SH-SY5Y (cell line): ENCODE results near the gene RNU5B-1.

ENCODE experiments used
- GATA2 ChIP-seq: IDR thresholded peaks from 2 replicates; pipeline ENCODE4 v1.6.1; 2011; ENCODE audit warnings: mild to moderate bottlenecking, low read depth, low read length
- GATA3 ChIP-seq: IDR thresholded peaks from 2 replicates; pipeline ENCODE4 v1.6.1; 2011; ENCODE audit warnings: low read depth, mild to moderate bottlenecking, low read length, moderate library complexity

Gene RNU5B-1

DNA sequence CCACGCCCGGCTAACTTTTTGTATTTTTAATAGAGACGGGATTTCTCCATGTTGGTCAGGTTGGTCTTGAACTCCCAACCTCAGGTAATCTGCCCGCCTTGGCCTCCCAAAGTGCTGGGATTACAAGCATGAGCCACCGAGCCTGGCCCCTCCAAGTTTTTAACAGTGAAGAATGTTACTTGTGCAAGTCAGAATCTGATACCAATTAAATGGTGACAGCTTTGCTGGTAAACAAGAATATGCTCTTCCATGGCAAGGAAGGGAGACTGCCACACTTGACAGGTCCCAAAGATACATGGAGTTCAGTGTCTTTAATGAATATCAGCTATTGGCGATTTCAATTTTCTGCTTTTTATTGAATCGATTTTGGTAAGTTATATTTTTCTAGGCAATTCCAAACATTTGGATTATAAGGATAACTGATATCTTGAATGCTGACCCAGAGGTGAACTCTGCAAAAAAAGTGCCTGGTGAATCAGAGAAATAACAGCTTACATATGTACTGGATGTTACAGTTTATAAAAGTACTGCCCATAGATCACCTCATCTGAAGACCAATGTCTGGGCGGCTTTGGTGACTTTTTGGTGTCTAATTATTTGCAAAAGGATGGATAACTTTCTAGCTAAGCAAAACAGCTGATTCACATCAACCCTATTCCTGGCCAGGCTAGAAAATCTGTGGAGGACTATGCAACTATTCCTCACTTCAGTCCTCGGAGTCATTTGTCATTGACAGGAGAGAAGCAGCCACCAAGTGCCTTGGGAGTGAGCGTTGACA, 19.0 kb upstream of the RNU5B-1 start:
- TF ChIP-seq GATA3 (no peak), GATA2 (no peak)

DNA sequence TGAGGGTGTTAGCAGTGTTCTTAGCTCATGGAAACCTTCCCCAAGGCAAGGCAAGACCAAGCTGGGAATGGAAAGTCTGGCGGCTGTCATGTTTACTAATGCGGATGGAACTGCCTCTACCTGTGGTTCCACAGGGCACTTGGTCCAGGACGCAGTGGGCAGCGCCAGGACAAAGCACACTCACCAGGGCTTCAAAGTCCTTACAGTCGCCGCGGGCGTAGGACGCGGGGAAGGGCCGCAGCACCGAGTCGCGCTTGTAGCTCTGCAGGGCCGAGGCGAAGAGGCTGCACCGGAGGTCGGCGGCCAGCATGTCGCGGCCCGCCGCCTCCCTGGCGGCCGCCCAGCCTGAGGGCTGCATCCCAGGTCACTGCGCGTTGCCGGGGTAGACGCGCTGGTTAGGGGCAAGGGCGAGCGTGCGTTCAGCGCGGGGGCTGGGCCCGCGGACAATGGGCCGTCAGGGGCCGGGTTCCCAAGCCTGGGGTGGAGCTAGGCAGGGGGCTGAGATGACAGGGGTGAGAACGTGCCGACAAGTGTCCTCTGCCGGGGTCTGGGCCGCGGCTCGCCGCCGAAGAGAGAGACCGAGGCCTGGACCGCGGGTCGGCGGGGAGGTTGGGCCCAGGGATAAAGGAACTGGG, 18.3 kb upstream of the RNU5B-1 start:
- no peak for TF ChIP-seq GATA3
- no peak for TF ChIP-seq GATA2

DNA sequence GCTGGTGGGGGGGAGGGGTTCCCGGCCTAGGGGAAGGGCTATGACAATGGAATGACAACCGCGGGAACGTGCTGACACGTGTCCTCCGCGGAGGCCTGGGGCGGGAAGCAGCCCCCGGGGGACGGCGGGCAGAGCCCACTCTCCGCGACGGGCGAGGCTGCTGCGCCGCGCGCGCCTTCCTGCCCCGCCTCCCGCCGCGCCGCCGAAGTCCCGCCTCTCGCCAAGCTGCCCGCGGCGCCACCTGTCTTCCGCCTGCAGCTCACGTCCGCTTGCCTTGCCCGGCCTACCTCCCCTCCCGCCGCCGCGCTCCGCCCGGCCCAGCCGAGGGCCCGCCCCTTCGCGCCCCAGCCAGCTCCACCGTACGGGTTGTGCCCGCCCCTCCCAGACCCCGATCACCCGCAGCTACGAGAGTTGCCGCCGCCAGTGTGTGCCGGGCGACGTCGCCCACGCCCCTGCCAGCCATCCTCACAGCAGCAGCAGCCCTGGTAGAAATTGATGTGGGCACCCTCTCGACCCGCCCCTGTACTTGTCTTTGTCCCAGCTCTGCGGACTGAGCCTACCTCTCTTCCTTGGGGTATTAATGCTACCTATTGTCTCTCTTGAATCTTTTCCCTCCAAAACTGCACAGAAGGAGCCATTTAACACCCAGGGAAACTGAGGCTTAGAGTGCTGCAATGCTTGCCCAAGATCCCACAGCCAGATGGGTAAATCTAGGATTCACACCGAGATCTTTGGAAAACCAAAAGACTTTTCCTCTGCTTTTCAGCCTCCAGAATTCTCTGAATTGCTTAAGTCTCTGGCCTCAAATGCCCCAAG, 17.6 kb upstream of the RNU5B-1 start, which contains the start of gene PARP16:
Gene PARP16 (minus strand): TSS at position 180 of the 816 bp plus-strand sequence. CDS start 457 bp downstream, outside the sequence.
- no peak for TF ChIP-seq GATA2
- no peak for TF ChIP-seq GATA3

DNA sequence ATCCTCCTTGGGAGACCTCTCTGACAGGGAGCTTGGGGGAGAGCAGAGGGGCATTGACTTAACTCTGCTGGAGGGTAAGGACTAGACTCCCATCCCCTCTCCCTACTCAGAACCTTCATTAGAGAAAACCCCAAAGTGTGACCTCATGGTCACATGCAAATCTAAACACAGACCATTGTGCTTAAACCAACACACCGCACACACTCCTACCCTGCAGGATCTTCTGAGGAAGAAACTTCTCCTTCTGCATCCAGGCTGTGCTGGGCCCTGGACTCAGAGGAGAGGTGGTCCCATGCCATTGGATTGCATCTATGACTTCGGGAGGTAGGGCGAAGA, 17.0 kb upstream of the RNU5B-1 start:
- TF ChIP-seq GATA2 (no peak), GATA3 (no peak)

DNA sequence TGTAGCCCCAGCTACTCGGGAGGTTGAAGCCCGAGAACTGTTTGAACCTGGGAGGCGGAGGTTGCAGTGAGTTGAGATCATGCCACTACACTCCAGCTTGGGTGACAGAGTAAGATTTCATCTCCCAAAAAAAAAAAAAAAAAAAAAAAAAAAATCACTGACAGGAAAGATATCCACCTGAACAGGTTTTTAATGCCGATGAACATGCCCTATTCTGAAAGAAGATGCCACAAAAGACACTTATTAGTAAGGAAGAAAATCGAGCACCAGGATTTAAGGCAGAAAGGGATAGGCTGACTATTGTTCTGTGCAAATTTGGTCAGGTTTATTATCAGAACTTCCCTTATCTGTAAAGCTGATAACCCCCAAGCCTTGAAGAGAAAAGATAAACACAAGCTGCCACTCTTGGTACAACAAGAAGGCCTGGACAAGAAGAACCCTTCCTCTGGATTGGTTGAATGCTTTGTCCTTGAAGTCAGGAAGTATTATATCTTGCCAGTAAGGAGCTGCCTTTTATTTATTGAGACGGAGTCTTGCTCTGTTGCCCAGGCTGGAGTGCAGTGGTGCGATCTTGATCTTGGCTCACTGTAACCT, 15.1 kb upstream of the RNU5B-1 start:
- TF ChIP-seq GATA3: no peak
- no peak for TF ChIP-seq GATA2

GRCh38 chr15:65290228-65290627, 14.2 kb upstream of the RNU5B-1 start:
- TF ChIP-seq GATA3 (no peak), GATA2 (no peak)

DNA sequence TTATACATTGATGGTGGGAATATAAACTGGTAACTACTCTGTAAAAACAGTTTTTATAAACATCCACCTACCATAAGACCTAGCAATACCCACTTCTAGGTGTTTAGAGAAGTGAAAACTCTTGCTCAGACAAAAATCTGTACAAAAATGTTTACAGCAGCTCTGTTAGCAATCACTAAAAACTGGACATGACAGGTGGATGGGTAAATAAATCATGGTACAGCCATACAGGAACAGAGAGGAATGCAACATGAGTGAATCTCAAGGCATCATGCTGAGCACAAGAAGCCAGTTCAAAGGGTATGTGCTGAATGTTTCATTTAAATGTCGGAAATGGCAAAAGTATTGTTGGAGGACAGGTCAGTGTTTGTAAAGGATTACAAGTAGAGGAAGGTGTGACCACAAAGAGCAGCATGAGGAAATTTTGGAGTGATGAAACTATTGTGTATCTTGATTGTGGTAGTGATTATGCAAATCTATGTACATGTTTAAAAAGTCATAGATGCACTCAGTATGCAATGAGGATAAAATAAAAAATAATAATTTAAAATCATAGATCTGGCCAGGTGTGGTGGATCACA, 11.4 kb upstream of the RNU5B-1 start:
- no peak for TF ChIP-seq GATA3
- TF ChIP-seq GATA2: no peak

DNA sequence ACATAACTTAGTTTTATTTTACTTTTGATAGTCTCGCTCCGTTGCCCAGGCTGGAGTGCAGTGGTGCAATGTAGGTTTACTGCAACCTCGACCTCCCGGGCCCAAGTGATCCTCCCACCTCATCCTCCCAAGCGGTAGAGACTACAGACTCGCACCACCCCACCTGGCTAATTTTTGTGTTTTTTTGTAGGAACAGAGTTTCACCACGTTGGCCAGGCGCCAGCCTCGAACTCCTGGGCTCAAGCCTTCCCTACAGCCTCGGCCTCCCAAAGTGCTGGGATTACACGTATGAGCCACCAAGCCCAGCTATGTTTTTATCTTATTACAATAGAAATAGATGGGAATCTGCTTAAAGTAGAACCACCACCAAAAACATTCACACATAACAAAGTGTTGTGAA, 5.7 kb upstream of the RNU5B-1 start:
- TF ChIP-seq GATA2 (no peak), GATA3 (no peak)

DNA sequence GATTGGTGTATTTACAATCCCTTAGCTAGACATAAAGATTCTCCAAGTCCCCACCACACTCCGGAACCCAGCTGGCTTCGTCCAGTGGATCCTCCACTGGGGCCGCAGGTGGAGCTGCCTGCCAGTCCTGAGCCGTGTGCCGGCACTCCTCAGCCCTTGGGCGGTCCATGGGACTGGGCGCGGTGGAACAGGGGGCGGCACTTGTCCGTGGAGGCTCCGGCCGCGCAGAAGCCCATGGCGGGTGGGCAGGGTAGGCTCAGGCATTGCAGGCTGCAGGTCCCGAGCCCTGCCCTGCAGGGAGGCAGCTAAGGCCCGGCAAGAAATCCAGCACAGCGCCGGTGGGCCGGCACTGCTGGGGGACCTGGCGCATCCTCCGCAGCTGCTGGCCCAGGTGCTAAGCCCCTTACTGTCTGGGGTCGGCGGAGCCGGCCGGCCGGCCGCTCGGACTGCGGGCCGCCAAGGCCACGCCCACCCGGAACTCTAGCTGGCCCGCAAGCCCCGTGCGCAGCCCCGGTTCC, 3.5 kb upstream of the RNU5B-1 start:
- TF ChIP-seq GATA2 (no peak), GATA3 (no peak)

DNA sequence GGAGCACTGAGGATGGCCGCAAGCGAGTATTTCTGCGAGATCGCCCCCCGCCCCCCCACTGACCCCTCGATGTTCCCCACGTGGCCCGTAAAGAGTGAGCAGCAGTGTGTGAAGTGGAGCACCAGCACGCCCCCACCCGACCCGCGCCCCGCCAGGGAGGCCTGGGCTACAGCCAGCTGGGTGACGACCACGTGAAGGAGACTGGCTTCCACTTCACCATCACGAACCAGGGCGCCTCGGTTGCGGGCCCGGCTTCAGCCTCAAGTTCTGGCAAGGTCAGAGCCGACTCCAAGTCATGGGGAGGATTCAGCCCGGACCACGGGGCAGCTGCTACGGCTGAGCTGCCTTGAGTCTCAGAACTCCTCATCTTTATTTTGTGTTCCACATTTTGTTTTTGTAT, 2.4 kb upstream of the RNU5B-1 start:
- no peak for TF ChIP-seq GATA2
- no peak for TF ChIP-seq GATA3

- TF ChIP-seq GATA3 (no peak), GATA2 (no peak)
Observed at GRCh38 chr15:65303687-65304380, 643 bp upstream of the RNU5B-1 start.

DNA sequence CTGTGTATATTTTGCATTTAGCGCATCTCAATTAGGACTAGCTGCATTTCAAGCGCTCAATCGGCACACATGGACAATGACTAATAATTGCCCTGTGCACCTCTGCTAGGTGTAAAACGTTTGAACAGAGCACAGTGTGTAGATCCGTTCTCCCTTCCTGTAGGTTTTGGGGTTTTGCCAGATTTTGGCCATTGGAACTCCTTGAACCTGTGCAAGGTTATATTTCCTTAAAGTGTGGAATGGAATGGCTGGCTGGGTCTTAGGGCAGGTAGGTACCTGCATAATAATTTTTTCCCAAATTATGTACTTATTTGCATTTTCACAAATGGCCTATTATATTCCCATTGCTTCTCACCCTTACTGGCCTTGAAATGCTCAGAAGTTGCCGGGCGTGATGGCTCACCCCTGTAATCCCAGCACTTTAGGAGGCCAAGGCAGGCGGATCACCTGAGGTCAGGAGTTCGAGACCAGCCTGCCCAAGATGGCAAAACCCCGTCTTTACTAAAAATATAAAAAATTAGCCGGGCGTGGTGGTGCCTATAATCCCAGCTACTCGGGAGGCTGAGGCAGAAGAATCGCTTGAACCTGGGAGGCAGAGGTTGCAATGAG, 777 bp downstream of the RNU5B-1 start:
- TF ChIP-seq GATA3 (no peak), GATA2 (no peak)

DNA sequence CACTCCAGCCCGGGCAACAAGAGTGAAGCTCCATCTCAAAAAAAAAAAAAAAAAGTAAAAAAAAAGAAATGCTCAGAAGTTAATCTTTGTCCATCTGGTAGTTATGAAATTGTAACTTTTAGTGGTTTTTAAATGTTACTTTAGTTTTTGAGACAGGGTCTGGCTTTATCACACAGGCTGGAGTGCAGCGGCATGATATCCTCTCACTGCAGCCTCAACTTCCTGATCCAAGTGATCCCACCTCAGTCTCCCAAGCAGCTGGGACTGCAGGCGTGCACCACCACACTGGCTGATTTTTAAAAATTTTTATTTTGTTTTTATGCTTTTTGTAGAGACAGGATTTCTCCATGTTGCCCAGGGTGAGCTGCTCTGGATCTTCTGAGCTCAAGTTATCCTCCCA, 1.3 kb downstream of the RNU5B-1 start:
- no peak for TF ChIP-seq GATA3
- no peak for TF ChIP-seq GATA2
